GOT3 (cell line): ENCODE measurements around the gene DAND5.

Experiments used
- DNase-seq: peaks from one replicate; lab custom pipeline; 2025; ENCODE audit warnings: mixed read lengths; lab: John Stamatoyannopoulos, UW

DAND5 gene

GRCh38 chr19:12969292-12969988, at the start of gene DAND5:
Gene DAND5 (plus strand): TSS chr19:12969576. CDS start chr19:12969661, 85 bp downstream.
- DNase-seq, result no peak

GRCh38 chr19:12921047-12921446, 48.3 kb upstream of the DAND5 start:
- DNase-seq, result no peak

GRCh38 chr19:12922959-12923358, 46.4 kb upstream of the DAND5 start:
- DNase-seq, result no peak

GRCh38 chr19:12924621-12925310, 44.6 kb upstream of the DAND5 start:
- DNase-seq, result no peak

- DNase-seq, result no peak
Observed at GRCh38 chr19:12930002-12930645, 39.3 kb upstream of the DAND5 start.

- DNase-seq, result no peak
Observed at GRCh38 chr19:12932392-12933286, 36.7 kb upstream of the DAND5 start.

GRCh38 chr19:12933287-12934072, 35.9 kb upstream of the DAND5 start, which contains the start of gene FARSA:
Gene FARSA (minus strand): TSS chr19:12933711. CDS start chr19:12933696, 15 bp downstream.
- DNase-seq, result peak; percentile 67

GRCh38 chr19:12935071-12935470, 34.3 kb upstream of the DAND5 start:
- no peak for DNase-seq

GRCh38 chr19:12936582-12936981, 32.8 kb upstream of the DAND5 start:
- DNase-seq, result no peak

- no peak for DNase-seq
Observed at GRCh38 chr19:12937093-12937926, 32.1 kb upstream of the DAND5 start.

GRCh38 chr19:12937927-12938778, 31.2 kb upstream of the DAND5 start, which contains the start of gene CALR:
Gene CALR (plus strand): TSS chr19:12938609. CDS start chr19:12938680, 71 bp downstream.
- DNase-seq, result peak; percentile 98

- DNase-seq, result no peak
Observed at GRCh38 chr19:12938779-12939601, 30.4 kb upstream of the DAND5 start.

- DNase-seq, result no peak
Observed at GRCh38 chr19:12939975-12940423, 29.4 kb upstream of the DAND5 start.

GRCh38 chr19:12940897-12941296, 28.5 kb upstream of the DAND5 start:
- no peak for DNase-seq

GRCh38 chr19:12943437-12944044, 25.8 kb upstream of the DAND5 start:
- DNase-seq, result no peak

GRCh38 chr19:12944104-12944674, 25.2 kb upstream of the DAND5 start:
- no peak for DNase-seq

GRCh38 chr19:12945479-12946091, 23.8 kb upstream of the DAND5 start, which contains the start of gene RAD23A:
Gene RAD23A (plus strand): TSS chr19:12945862. CDS start chr19:12945949, 87 bp downstream.
- DNase-seq, result peak; percentile 91
